Measurements from ENCODE around the gene LILRA6.
"Not testable (repeated sequence)": the region's sequence is repeated elsewhere in the genome, so short reads cannot be mapped to it uniquely, and the experiment has no call there.

The LILRA6 gene

GRCh38 chr19:54273821-54274220 is 31.2 kb upstream of the LILRA6 start:
- H3K9me3 ChIP-seq (ENCODE audit: insufficient read depth, low read length), result no peaks in the 10 kb centered on the region
- H3K36me3 ChIP-seq (ENCODE audit: low read length), result no peaks in the 10 kb centered on the region
- no peak overlapping the region for H3K9ac ChIP-seq (ENCODE audit: low read length)
- H3K27ac ChIP-seq (ENCODE audit: low read depth, low read length), result no peak overlapping the region
- no peaks in the 10 kb centered on the region for H3K27me3 ChIP-seq (ENCODE audit: low read length)
- no peak overlapping the region for H3K4me2 ChIP-seq (ENCODE audit: low read depth, low read length, poor library complexity, severe bottlenecking)
- no peaks in the 10 kb centered on the region for H3F3A ChIP-seq (ENCODE audit: insufficient read depth)
- TF ChIP-seq EZH2phosphoT487 (conservative IDR thresholded peaks at IDR 0.05; ENCODE audit: low read length), result no peak
- TF ChIP-seq, protein P1, sequence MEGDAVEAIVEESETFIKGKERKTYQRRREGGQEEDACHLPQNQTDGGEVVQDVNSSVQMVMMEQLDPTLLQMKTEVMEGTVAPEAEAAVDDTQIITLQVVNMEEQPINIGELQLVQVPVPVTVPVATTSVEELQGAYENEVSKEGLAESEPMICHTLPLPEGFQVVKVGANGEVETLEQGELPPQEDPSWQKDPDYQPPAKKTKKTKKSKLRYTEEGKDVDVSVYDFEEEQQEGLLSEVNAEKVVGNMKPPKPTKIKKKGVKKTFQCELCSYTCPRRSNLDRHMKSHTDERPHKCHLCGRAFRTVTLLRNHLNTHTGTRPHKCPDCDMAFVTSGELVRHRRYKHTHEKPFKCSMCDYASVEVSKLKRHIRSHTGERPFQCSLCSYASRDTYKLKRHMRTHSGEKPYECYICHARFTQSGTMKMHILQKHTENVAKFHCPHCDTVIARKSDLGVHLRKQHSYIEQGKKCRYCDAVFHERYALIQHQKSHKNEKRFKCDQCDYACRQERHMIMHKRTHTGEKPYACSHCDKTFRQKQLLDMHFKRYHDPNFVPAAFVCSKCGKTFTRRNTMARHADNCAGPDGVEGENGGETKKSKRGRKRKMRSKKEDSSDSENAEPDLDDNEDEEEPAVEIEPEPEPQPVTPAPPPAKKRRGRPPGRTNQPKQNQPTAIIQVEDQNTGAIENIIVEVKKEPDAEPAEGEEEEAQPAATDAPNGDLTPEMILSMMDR (IDR thresholded peaks at IDR 0.05; ENCODE audit: insufficient read depth, low read length, poor library complexity, severe bottlenecking), result no peak
- no peaks in the 10 kb centered on the region for H4K20me1 ChIP-seq (ENCODE audit: low read depth, low read length)
- no peak overlapping the region for H3K4me3 ChIP-seq (ENCODE audit: insufficient read depth, low read length, poor library complexity, severe bottlenecking)
- no peak overlapping the region for H2AFZ ChIP-seq (ENCODE audit: low read depth, low read length, severe bottlenecking)
- no peaks in the 10 kb centered on the region for H3K9me2 ChIP-seq (replicated peaks; ENCODE audit: insufficient read depth, low read length)
- H3K79me2 ChIP-seq (ENCODE audit: insufficient read depth, low read length), result no peaks in the 10 kb centered on the region

DNA sequence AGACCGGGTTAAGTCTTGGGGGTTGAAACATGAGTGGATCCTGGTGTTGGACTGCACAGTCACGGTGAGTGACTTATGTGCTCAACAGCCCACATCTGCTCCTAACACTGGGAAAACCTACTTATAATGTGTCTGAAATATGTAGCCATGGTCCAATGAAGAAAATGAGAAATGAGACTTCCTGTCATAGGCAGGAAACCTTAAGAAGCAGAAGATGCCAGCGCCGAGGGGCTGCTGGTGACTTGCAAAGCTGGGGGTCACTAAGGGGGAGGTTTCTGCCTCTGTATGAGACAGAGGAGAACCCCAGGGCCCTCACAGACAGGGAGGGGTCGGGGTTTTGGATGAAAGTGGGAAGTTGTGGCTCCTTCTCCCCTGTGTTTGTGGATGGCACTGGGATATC is 29.6 kb upstream of the LILRA6 start:
- not testable (repeated sequence) for H3K27me3 ChIP-seq (ENCODE audit: low read length); H3K4me2 ChIP-seq (ENCODE audit: low read depth, low read length, poor library complexity, severe bottlenecking); H3K4me3 ChIP-seq (ENCODE audit: insufficient read depth, low read length, poor library complexity, severe bottlenecking); H2AFZ ChIP-seq (ENCODE audit: low read depth, low read length, severe bottlenecking); H3K9me2 ChIP-seq (replicated peaks; ENCODE audit: insufficient read depth, low read length); H3K27ac ChIP-seq (ENCODE audit: low read depth, low read length); H4K20me1 ChIP-seq (ENCODE audit: low read depth, low read length); H3K9ac ChIP-seq (ENCODE audit: low read length); H3F3A ChIP-seq (ENCODE audit: insufficient read depth); H3K36me3 ChIP-seq (ENCODE audit: low read length); H3K9me3 ChIP-seq (ENCODE audit: insufficient read depth, low read length); H3K79me2 ChIP-seq (ENCODE audit: insufficient read depth, low read length)

GRCh38 chr19:54271587-54271986 is 29.0 kb upstream of the LILRA6 start:
- not testable (repeated sequence) for H3F3A ChIP-seq (ENCODE audit: insufficient read depth); H3K36me3 ChIP-seq (ENCODE audit: low read length); H4K20me1 ChIP-seq (ENCODE audit: low read depth, low read length); H3K27me3 ChIP-seq (ENCODE audit: low read length); H3K79me2 ChIP-seq (ENCODE audit: insufficient read depth, low read length); H3K9ac ChIP-seq (ENCODE audit: low read length); H3K27ac ChIP-seq (ENCODE audit: low read depth, low read length); H3K9me2 ChIP-seq (replicated peaks; ENCODE audit: insufficient read depth, low read length); H3K9me3 ChIP-seq (ENCODE audit: insufficient read depth, low read length); H3K4me2 ChIP-seq (ENCODE audit: low read depth, low read length, poor library complexity, severe bottlenecking); H3K4me3 ChIP-seq (ENCODE audit: insufficient read depth, low read length, poor library complexity, severe bottlenecking); H2AFZ ChIP-seq (ENCODE audit: low read depth, low read length, severe bottlenecking)

GRCh38 chr19:54271106-54271505 is 28.5 kb upstream of the LILRA6 start:
- H3K9me3 ChIP-seq (ENCODE audit: insufficient read depth, low read length), result no peaks in the 10 kb centered on the region
- no peaks in the 10 kb centered on the region for H4K20me1 ChIP-seq (ENCODE audit: low read depth, low read length)
- H2AFZ ChIP-seq (ENCODE audit: low read depth, low read length, severe bottlenecking), result no peak overlapping the region
- H3K4me3 ChIP-seq (ENCODE audit: insufficient read depth, low read length, poor library complexity, severe bottlenecking), result no peak overlapping the region
- H3F3A ChIP-seq (ENCODE audit: insufficient read depth), result no peaks in the 10 kb centered on the region
- H3K9ac ChIP-seq (ENCODE audit: low read length), result no peak overlapping the region
- no peaks in the 10 kb centered on the region for H3K9me2 ChIP-seq (replicated peaks; ENCODE audit: insufficient read depth, low read length)
- H3K27ac ChIP-seq (ENCODE audit: low read depth, low read length), result no peak overlapping the region
- H3K4me2 ChIP-seq (ENCODE audit: low read depth, low read length, poor library complexity, severe bottlenecking), result no peak overlapping the region
- no peaks in the 10 kb centered on the region for H3K27me3 ChIP-seq (ENCODE audit: low read length)
- no peaks in the 10 kb centered on the region for H3K36me3 ChIP-seq (ENCODE audit: low read length)
- TF ChIP-seq EZH2phosphoT487 (conservative IDR thresholded peaks at IDR 0.05; ENCODE audit: low read length), result no peak
- TF ChIP-seq, protein P1 (IDR thresholded peaks at IDR 0.05; ENCODE audit: insufficient read depth, low read length, poor library complexity, severe bottlenecking), result no peak
- H3K79me2 ChIP-seq (ENCODE audit: insufficient read depth, low read length), result no peaks in the 10 kb centered on the region
